Activated CD4-positive, alpha-beta T cell treated with anti-CD3 and anti-CD28 coated beads for 1 hour (primary cell): ENCODE results near the gene NCOA3.
"Not testable (repeated sequence)": the region's sequence is repeated elsewhere in the genome, so short reads cannot be mapped to it uniquely, and the experiment has no call there.

Experiments used
- DNase-seq: peaks from one replicate; pipeline ENCODE4 v3.0.0-alpha.2; 2020

NCOA3 gene

DNA sequence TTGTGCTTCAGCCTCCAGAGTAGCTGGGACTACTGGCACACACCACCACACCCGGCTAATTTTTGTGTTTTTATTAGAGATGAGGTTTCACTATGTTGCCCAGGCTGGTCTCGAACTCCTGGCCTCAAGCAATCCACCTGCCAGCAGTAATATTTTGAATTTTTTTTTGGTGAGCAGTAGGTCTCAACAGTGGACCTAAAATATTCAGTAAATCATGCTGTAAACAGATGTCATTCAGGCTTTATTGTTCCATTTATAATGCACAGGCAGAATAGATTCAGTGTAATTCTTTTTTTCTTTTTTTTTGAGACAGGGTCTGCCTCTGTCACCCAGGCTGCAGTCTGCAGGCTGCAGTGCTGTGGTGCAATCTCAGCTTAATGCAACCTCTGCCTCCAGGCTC is 69.7 kb downstream of the NCOA3 start:
- DNase-seq, result no peak

DNA sequence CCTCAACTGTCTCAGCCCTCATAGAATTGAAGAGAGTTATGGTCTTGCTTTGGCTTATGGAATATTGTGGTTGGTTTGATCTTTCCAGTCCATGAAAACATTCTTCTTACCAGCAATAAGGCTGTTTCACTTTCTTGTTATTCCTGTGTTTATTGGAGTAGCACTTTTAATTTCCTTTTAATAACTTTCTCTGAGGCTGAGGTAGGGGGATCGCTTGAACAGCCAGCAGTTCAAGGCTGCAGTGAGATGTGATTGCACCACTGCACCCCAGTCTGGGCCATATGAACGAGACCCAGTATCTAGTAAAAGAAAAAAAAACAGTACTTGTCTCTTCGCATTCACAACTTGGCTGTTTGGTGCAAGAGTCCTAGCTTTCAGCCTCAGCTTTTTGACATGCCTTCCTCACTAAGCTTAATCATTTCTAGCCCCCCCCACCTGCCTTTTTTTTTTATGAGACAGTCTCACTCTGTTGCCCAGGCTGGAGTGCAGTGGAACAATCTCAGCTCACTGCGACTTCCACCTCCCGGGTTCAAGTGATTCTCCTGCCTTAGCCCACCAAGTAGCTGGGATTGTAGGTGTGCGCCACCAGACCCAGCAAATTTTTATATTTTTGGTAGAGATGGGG is 70.5 kb downstream of the NCOA3 start:
- no peak for DNase-seq

DNA sequence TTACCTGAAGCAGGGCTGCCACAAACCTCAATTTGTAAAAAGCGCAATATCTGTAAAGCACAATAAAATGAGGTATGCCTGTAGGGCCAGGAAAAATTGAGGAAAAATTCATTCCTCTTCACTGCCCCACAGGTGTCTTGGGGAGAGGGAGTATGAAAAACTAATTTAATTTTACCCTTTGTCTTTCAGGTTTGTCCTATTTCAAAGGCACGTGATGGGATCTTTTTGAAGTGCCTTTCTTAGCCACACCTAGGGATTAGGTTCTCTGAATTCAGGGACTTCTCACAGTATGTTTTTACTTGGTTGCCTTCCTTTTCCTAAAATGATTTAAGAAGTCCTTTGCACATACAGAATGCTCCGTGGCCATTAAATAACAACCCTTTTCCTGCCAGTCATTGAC is 71.9 kb downstream of the NCOA3 start:
- DNase-seq, result no peak

DNA sequence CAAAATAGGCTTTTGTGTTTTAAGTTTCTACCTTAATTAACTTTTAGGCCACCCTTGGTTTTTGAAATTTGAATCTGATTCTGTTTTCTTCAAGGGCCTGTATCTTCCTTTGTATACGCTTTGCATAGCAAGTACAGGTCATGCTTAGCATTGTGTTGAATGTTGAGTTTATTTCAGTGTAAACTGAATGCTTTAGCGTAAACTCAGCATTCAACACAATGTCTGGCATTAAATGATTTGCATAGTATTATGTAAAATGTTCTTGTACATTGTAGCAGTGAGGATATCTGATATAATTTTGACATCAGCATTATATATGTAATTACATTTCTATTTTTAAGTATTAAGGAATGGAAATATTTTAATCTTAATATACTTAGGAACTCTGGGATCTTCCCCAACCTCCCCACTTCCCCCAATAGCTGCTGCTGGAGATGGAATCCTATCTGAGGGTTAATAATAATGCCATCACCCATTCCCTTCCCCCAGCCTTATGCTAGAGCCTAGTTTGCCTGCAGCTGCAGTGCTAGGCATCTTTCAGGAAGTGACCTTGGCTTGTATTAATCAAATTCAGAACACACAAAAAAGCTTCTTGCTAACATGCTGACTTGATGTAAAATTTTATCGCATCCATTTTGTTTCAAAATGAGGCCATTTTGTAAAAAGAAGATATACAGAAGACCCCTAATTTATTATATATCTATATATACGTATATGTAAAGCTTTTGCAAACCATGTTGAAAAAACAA is 73.1 kb downstream of the NCOA3 start:
- DNase-seq, result no peak

DNA sequence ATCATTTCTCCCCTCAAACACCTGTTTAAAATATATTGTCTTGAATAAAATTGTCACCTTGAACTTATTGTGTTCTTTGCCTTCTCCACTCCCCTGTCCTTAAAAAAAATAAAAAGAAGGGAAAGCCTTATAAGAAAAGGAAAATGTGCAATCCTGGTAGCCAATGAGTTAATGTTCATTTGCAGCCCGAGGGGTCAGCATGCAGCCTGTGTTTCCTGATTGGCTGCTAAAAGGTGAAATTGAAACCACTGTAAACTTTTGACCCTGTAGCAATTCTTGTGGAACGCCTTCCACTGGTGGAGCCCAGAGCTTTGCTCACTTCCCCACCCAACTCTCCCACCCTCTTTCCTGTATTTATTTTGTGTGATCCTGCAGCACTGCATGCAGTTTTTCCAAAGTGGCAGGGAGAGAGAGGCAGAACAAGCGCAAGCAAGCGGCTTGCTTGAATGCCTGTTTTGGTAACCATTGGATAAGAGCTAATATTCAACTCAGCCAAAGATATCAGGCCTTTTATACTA is 74.9 kb downstream of the NCOA3 start:
- no peak for DNase-seq

DNA sequence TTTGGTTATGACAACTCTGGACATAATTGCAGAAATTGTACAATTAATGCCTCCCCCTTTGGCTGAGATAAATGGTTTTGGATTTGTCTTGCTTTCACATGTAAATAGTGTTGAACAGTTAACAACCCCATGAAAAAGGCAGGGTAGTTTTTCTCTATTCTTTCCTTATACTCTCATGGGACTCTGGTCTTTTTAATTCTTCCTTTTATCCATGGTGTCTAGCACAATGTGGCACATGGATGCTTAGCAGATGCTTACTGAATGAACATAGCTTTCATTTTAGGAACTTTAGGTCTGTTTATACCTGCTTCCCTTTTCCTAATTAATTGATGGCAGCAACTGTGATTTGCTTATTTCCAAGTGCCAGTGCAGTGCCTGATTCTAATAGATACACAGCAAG is 75.6 kb downstream of the NCOA3 start:
- DNase-seq, result no peak

DNA sequence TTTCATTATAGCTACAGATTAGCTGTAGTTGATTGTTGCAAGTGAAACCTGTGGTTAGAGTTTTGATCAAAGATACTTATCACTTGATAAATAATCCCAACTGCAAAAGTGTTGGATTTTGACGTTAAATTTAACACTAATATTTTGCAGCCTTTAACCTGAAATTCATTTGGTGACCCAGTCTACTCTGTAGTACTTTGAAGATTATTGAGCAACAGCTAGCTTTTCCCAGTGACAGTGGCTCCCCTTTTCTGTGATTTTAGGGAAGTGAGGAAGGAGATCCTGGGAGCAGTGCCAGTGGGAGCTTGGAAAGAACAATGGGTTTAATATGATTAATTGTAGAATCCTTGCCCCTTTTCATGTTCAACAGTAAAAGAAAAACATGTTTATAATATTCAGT is 76.9 kb downstream of the NCOA3 start:
- DNase-seq, result no peak

DNA sequence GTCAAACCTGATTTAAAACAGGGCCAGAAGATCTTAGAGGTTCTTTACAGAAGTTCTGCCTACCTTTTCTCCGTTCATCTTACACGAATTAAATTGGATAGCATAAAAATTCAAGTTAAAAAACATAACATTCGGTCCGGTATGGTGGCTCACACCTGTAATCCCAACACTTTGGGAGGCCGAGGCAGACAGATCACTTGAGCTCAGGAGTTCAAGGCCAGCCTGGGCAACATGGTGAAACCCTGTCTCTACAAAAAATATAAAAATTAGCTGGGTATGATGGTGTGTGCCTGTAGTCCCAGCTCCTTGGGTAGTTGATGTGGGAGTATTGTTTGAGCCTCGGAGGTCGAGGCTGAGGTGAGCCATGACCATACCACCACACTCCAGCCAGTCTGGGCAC is 79.0 kb downstream of the NCOA3 start:
- DNase-seq, result not testable (repeated sequence)

DNA sequence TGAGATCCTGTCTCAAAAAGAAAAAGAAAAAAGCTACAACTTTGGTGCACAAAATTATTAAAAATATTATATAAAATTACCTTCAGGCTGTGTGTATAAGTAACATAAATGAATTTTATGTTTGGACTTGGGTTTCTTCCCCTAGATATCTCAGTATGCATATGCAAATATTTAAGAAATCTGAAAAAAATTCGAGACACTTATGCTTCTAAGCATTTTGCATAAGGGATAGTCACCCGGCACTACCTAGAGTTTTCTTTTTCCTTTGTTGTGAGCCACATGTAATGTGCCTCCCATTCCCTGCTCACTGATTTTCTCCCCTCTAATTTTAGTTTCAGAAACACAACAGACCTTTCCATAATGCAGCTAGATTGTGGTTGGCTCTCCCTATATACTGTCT is 79.4 kb downstream of the NCOA3 start:
- no peak for DNase-seq

DNA sequence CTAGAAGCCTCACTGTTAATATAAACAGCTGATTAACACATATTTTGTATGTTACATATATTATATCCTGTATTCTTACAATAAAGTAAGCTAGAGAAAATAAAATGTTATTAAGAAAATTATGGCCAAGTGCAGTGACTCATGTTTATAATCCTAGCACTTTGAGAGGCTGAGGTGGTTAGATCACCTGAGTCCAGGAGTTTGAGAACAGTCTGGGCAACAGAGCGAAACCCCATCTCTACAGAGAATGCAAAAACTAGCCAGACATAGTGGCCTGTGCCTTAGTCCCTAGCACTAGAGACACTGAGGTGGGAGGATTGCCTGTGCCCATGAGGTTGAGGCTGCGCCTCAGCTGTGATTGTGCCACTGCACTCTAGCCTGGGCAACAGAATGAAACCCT is 81.9 kb downstream of the NCOA3 start:
- no peak for DNase-seq

DNA sequence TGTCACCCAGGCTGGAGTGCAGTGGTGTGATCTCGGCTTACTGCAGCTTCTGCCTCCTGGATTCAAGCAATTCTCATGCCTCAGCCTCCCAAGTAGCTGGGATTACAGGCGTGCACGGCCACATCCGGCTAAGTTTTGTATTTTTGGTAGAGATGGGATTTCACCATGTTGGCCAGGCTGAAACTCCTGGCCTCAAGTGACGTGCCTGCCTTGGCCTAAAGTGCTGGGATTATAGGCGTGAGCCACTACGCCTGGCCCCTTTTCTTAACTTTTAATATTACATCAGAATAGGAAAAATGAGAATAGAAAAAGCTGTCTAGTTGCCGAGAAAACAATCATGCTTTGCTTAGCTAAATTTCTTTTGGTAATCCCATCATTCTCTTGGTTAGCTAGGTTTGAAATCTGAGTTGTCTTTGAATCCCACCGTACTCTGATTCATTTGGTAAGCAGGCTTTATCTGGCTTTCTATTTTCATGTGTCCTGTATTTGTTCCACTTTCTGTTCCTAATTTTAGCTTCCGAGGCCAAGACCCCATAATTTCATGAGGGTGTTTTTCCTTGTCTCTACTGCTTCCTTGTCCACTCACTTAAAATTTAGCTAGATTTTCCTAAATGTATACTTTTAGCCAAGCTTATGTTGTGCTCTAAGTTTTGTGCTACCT is 83.5 kb downstream of the NCOA3 start:
- no peak for DNase-seq

DNA sequence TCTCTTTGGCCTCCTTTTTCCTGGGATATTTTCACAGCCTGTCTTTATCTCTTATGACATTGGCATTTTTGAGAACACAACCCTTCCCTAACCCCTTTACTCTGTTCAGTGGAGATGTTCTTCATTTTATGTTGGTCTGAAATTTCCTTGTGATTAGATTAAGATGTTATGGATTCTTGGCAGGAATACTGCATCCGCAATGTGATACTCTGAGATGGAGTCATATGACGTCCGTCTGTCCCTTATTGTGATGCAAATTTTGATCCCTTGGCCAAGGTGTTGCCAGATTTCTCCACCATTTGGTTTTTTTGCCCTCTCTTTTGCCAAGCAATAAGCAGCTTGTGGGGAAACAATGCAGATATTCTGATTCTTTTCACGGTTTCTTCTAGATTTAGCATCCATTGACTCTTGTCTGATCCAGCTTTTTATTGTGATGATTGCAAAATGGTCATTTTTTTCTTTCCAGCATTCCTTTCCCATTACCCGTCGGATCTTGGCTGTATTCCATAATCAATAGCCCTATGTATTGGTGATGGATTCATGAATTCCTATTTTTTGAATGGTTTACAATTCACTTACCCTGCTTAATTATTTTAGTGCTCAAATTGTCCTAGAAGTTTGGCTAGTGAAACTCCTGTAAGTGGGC is 85.1 kb downstream of the NCOA3 start:
- no peak for DNase-seq

DNA sequence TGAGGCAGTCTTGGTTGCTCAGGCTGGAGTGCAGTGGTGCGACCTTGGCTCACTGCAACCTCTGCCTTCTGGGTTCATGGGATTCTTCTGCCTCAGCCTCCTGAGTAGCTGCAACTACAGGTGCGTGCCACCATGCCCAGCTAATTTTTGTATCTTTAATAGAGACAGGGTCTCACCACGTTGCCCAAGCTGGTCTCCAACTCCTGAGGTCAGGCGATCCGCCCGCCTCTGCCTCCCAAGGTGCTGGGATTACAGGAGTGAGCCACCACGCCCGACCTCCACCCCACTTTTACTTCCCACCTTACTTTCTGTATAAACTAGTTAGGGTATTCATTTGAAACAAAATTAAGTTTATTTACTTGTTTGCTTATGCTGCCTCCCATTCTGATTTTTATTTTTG is 86.5 kb downstream of the NCOA3 start:
- DNase-seq, result no peak

DNA sequence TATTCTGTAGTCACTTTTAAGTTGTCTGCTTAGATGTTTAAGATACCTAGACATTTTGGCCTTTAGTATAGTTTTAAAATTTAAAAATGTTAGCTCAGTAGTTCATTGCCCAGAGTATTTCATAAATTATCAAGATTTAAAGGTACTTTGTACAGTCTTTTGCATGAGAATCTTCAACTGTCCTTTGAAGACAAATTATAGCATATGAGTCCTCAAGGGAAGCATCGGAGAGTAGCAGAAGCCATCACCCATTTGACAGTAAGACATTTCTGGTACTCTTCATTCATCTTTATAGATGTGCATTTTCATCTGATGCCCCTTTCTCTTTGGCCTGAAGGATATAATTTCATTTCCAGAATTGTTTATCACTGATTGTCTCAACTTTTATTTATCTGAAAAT is 89.5 kb downstream of the NCOA3 start:
- DNase-seq, result no peak

DNA sequence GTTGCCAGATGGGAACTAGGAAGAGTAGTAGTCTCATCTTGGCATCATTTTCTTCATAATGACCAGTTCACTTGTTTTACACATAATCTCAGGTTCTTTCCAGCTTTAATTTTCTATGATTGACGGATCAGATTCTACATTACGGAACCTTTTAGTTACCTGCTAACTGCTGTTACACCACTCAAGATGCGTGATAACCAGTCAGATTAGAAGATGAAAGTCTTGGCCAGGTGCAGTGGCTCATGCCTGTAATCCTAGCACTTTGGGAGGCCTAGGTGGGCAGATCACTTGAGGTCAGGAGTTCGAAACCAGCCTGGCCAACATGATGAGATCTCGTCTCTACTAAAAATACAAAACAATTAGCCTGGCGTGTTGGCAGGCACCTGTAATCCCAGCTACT is 92.5 kb downstream of the NCOA3 start:
- no peak for DNase-seq

DNA sequence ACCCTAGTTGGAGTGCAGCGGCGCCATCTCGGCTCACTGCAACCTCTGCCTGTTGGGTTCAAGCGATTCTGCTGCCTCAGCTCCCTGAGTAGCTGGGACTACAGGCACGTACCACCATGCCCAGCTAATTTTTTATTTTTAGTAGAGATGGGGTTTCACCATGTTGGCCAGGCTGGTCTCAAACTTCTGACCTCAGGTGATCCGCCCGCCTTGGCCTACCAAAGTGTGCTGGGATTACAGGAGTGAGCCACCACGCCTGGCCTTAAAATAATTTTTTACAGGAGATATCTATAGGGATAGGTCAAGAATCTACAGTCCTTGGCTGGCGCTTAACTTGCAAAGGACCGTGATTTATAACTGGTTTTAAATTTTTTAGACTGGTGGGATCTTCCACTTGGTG is 93.5 kb downstream of the NCOA3 start:
- not testable (repeated sequence) for DNase-seq

DNA sequence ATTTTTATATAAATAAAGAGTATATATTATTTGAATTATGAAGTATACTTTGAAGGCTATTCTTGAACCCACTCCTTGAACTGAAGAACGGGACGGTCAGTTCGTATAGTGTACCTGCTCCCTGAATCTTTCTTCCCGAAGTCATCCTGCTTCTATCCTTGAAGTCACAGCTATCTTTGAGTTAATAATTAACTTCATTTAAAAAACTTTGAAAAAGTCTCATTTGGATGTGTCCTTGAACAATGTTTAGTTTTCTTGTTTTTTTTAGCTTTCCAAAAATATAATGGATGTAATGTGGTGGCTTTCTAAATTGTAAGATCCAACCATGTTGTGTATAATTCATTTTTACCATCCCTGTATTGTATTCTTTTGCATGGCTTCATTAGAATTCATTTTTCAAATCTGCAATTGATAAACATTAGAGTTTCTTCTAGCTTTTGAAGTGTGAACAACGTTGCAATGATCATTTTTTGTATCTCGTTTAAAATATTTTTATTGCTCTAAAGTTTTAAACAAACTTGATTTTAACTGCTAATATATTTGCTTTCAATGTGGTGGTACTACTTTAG is 94.4 kb downstream of the NCOA3 start:
- DNase-seq, result no peak

DNA sequence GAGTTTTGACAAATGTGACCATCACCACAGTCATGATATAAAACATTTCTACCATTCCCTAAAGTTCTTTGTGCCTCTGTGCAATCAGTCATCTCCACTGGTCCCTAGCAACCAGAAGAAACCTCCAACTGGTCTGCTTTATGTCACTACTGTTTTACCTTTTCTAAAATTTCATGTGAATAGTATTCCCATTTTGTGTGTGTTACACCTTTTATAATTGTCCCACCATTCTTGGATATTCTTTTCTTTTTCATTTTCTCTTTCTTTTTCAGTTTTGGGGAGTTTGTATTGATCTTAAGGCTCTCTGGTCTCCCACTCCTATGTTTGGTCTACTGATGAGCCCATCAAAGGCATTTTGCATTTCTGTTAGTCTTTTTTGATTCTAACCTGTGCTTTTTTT is 95.4 kb downstream of the NCOA3 start:
- DNase-seq, result no peak

DNA sequence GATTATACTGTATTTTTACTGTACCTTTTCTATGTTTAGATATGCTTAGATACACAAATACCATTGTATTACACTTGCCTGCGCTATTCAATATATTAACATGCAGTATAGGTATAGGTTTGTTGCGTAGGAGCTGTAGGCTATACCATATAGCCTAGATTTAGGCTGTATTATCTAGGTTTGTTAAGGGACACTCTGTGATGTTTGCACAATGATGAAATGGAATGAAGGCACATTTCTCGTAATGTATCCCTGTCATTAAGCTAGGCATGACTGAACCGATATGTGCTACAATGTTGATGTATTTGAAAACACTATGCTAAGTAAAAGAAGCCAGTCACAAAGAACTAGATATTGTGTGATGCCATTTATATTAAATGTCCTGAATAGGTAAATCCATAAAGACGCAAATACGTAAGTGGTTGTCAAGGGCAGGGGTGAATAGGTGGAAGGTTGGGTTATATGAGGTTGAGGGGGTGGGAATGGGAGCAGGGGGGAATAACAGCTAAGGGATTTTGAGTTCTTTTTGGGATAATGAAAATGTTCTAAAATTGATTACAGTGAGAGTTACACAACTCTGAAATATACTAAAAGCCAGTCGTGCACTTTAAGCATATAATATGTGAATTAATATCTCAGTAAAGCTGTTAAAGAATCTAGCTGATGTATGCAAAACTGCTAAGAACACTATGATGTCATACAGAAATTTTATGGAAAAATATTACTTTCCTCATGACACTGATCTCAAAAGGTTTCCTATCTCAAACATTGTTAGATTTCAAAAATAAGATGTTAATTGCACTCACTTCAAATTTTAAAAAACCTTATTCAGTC is 97.4 kb downstream of the NCOA3 start:
- DNase-seq, result no peak

DNA sequence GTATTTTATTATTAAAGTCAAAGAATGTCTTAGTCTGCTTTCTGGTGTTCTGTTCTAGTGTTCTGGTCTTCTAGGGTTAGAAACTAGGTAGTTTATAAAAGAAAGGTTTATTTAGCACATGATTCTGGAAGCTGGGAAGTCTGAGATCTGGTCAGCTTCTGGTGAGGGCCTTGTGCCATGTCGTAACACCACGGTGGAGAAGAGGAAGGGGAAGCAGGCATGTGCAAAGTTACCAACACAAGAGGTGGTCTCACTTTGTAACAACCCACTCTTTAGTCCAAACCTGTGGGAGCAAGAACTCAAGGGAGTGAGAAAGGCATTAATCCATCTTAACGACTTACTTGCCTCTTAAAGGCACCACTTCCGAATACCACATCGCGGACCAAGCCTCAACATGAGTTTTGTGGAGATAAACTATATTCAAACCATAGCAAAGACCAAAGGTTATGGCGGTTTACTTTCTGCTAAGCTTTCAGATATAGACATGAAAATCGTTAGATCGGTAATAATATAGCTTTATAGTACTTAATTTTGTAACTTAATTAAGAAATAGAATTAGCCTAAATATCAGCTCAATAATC is 99.4 kb downstream of the NCOA3 start:
- DNase-seq, result no peak

DNA sequence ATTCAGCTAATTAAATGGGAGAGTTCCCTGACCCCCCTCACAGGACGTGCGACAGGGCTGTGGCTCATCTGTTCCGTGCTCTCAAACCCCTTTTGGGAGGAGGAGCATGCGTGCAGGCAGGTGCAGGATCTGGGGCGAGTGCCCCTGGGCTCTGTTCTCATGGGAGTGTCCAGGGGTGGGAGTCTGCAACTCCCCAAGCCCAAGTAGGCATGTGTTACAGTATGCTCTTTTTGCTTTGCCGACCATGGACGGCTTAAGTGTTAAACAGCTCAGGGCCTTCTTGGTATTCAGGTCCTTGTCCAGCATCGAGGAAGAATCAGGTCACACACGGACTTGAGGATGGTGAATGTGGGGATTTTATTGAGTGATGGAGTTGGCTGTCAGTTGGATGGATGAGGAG is 101.6 kb downstream of the NCOA3 start:
- no peak for DNase-seq
